IMR-90 (cell line): ENCODE results near the gene C3AR1. TPM values are rescaled to one million over a fixed set of nuclear protein-coding genes. Genes with fewer than 3 reads are reported as not detected.

Source experiments
- ATAC-seq: fragments of 200-7000 bp; cut with Tn5 transposase; 2 replicates; pipeline ENCODE4 v1.9.1; 2020; ENCODE audit warnings: low read depth, mild to moderate bottlenecking, moderate library complexity
- BruUV-seq: library from RNA; stranded (reverse); fragments of 400-500 nt; replicated peaks from 2 replicates; lab custom pipeline; 2021; lab: Mats Ljungman, UMichigan
- CTCF ChIA-PET: fragments of 300-600 bp; formaldehyde crosslinking; extraction: SDS; loops from one replicate; lab custom pipeline; 2021; ENCODE audit warnings: antibody characterized with exemption; lab: Yijun Ruan, JAX
- POLR2A ChIA-PET: fragments of 300-600 bp; sonication (Branson Sonifier 250); formaldehyde crosslinking; loops from one replicate; lab custom pipeline; 2022; ENCODE audit warnings: antibody characterized with exemption; ENCODE audit not compliant: unreplicated experiment; lab: Charles Lee
- DNase-seq: peaks from one replicate; pipeline ENCODE4 v3.0.0; 2013
- H2AFZ ChIP-seq: replicated peaks from 2 replicates; pipeline ENCODE3; 2013; ENCODE audit warnings: low read length, mild to moderate bottlenecking; ENCODE audit not compliant: poor library complexity
- H2AK5ac ChIP-seq: 2 replicates; pipeline ENCODE4 v1.6.1; 2013; ENCODE audit warnings: low read depth, low read length, inconsistent platforms
- H2AK9ac ChIP-seq: replicated peaks from 2 replicates; pipeline ENCODE3; 2013; ENCODE audit warnings: mild to moderate bottlenecking, low read depth, low read length, moderate library complexity; ENCODE audit not compliant: poor library complexity
- H2BK120ac ChIP-seq: 2 replicates; pipeline ENCODE4 v1.6.1; 2013; ENCODE audit warnings: low read depth, low read length, inconsistent platforms
- H2BK15ac ChIP-seq: 3 replicates; pipeline ENCODE4 v1.6.1; 2013; ENCODE audit warnings: low read depth, low read length, inconsistent platforms
- H2BK20ac ChIP-seq: 2 replicates; pipeline ENCODE4 v1.6.1; 2013; ENCODE audit warnings: low read depth, mild to moderate bottlenecking, inconsistent platforms, low read length, moderate library complexity
- H2BK5ac ChIP-seq: 2 replicates; pipeline ENCODE4 v1.6.1; 2013; ENCODE audit warnings: mild to moderate bottlenecking, low read depth, low read length, inconsistent platforms; ENCODE audit not compliant: poor library complexity, severe bottlenecking
- H3K14ac ChIP-seq: replicated peaks from 2 replicates; pipeline ENCODE4 v1.6.1; 2013; ENCODE audit warnings: low read depth, low read length, inconsistent platforms
- H3K18ac ChIP-seq: 2 replicates; pipeline ENCODE4 v1.6.1; 2013; ENCODE audit warnings: low read depth, low read length, control low read depth
- H3K23ac ChIP-seq: 2 replicates; pipeline ENCODE4 v1.6.1; 2013; ENCODE audit warnings: low read depth, low read length, inconsistent platforms
- H3K27ac ChIP-seq: 2 replicates; pipeline ENCODE4 v1.5.1; 2013; ENCODE audit warnings: mild to moderate bottlenecking, control low read depth, low read length; ENCODE audit not compliant: insufficient read depth
- H3K27me3 ChIP-seq: 2 replicates; pipeline ENCODE4 v1.6.1; 2013; ENCODE audit warnings: low read length; ENCODE audit not compliant: control insufficient read depth, insufficient read depth
- H3K36me3 ChIP-seq: 2 replicates; pipeline ENCODE4 v1.6.1; 2013; ENCODE audit warnings: low read length, mixed read lengths; ENCODE audit not compliant: control insufficient read depth, insufficient read depth
- H3K4ac ChIP-seq: 2 replicates; pipeline ENCODE4 v1.6.1; 2013; ENCODE audit warnings: low read depth, low read length, inconsistent platforms
- H3K4me1 ChIP-seq: 2 replicates; pipeline ENCODE4 v1.6.1; 2013; ENCODE audit warnings: low read length, mixed read lengths; ENCODE audit not compliant: control insufficient read depth, insufficient read depth
- H3K4me2 ChIP-seq: 2 replicates; pipeline ENCODE4 v1.6.1; 2013; ENCODE audit warnings: low read depth, mild to moderate bottlenecking, control low read depth, low read length, moderate library complexity
- H3K4me3 ChIP-seq: 2 replicates; pipeline ENCODE4 v1.5.1; 2013; ENCODE audit warnings: low read depth, mild to moderate bottlenecking, control low read depth, low read length, moderate library complexity; ENCODE audit not compliant: insufficient read depth
- H3K56ac ChIP-seq: 2 replicates; pipeline ENCODE4 v1.6.1; 2013; ENCODE audit warnings: low read length, inconsistent platforms; ENCODE audit not compliant: insufficient read depth; ENCODE audit errors: extremely low read depth
- H3K79me1 ChIP-seq, 2 experiments: 2 replicates each; pipeline ENCODE4 v1.6.1; 2013; ENCODE audit warnings: low read length in 2 of 2, inconsistent platforms in 1 of 2, low read depth in 1 of 2
- H3K9ac ChIP-seq: 2 replicates; pipeline ENCODE4 v1.6.1; 2013; ENCODE audit warnings: low read depth, low read length, control low read depth
- H3K9me1 ChIP-seq: 2 replicates; pipeline ENCODE4 v1.6.1; 2013; ENCODE audit warnings: low read length, inconsistent platforms; ENCODE audit not compliant: insufficient read depth
- H3K9me3 ChIP-seq: 2 replicates; pipeline ENCODE4 v1.6.1; 2013; ENCODE audit warnings: low read length; ENCODE audit not compliant: control insufficient read depth, insufficient read depth
- H4K20me1 ChIP-seq: 2 replicates; pipeline ENCODE4 v1.6.1; 2013; ENCODE audit warnings: low read length, inconsistent platforms; ENCODE audit not compliant: insufficient read depth
- H4K5ac ChIP-seq: 2 replicates; pipeline ENCODE4 v1.6.1; 2013; ENCODE audit warnings: mild to moderate bottlenecking, low read depth, low read length, control low read depth
- H4K8ac ChIP-seq, 2 experiments: 2 replicates each; pipeline ENCODE4 v1.6.1; 2013; ENCODE audit warnings: low read depth in 2 of 2, low read length in 2 of 2, control low read depth in 1 of 2, inconsistent platforms in 1 of 2
- H4K91ac ChIP-seq: 2 replicates; pipeline ENCODE4 v1.6.1; 2013; ENCODE audit warnings: low read depth, low read length, inconsistent platforms; ENCODE audit not compliant: insufficient read depth
- BHLHE40 ChIP-seq: fragments of 150-350 bp; IDR thresholded peaks from 2 replicates; pipeline ENCODE4 v1.6.1; 2016; ENCODE audit warnings: mild to moderate bottlenecking, low read depth, low read length
- FOS ChIP-seq: fragments of 150-350 bp; IDR thresholded peaks from 2 replicates; pipeline ENCODE4 v1.6.1; 2016; ENCODE audit warnings: low read depth, low read length
- MAFK ChIP-seq: IDR thresholded peaks from 2 replicates; pipeline ENCODE4 v1.6.1; 2012; ENCODE audit warnings: low read depth, low read length, improper control_type of control experiment
- MAZ ChIP-seq: IDR thresholded peaks from 2 replicates; pipeline ENCODE4 v1.6.1; 2012; ENCODE audit warnings: low read depth, mild to moderate bottlenecking, low read length, improper control_type of control experiment, moderate library complexity, borderline replicate concordance
- MXI1 ChIP-seq: IDR thresholded peaks from 2 replicates; pipeline ENCODE4 v1.6.1; 2012; ENCODE audit warnings: low read depth, mild to moderate bottlenecking, low read length, moderate library complexity, borderline replicate concordance
- POLR2A ChIP-seq: IDR thresholded peaks from 2 replicates; pipeline ENCODE4 v1.6.1; 2012; ENCODE audit warnings: mild to moderate bottlenecking, low read depth, low read length
- RFX5 ChIP-seq: IDR thresholded peaks from 2 replicates; pipeline ENCODE4 v1.8.0; 2012; ENCODE audit warnings: low read depth, mild to moderate bottlenecking, low read length, moderate library complexity
- WGBS, 2 experiments: methylation state at CpG; one replicate each; pipeline versions ENCODE4 v1.1.5 to v1.1.7; 2013; ENCODE audit warnings: missing lambda C conversion rate in 2 of 2; ENCODE audit not compliant: insufficient read length in 1 of 2; ENCODE audit errors: extremely low coverage in 2 of 2; 5-methylcytosine and 5-hydroxymethylcytosine counted together
- dilution Hi-C: fragments of 300-500 bp; cut with HindIII; formaldehyde crosslinking; loops from one replicate; pipeline ENCODE4 v1.14.3; 2018; ENCODE audit warnings: low sequenced_read_pairs; ENCODE audit not compliant: unreplicated experiment
- in situ Hi-C: fragments of 300-500 bp; cut with MboI; formaldehyde crosslinking; loops from 3 replicates; pipeline ENCODE4 v1.14.3; 2019; ENCODE audit warnings: low sequenced_read_pairs, inconsistent platforms, mixed read lengths
- intact Hi-C: fragments of 100-400 bp; cut with micrococcal nuclease; formaldehyde crosslinking; loops from 2 replicates; pipeline ENCODE4 v1.10.0; 2022
- polyA plus RNA-seq, 3 experiments: library from polyadenylated mRNA; depleted of rRNA; stranded (reverse); fragments of >200 nt; gene quantifications; 2 replicates each; pipeline ENCODE4 v1.2.3, GENCODE V29; 2012; ENCODE audit warnings: low replicate concordance in 1 of 3
- total RNA-seq: library from RNA; depleted of rRNA; stranded (reverse); fragments of >200 nt; gene quantifications from 2 replicates; pipeline ENCODE4 v1.2.3, GENCODE V29; 2012
- TF ChIP-seq, protein P1 (sequence below): fragments of 150-350 bp; IDR thresholded peaks from 2 replicates; pipeline ENCODE4 v1.6.1; 2016; ENCODE audit warnings: low read depth, mild to moderate bottlenecking, low read length, moderate library complexity, borderline replicate concordance

Gene C3AR1
- total and polyA plus RNA-seq, 2 of the 4 experiments (the other 2 are of a cell fraction), result 0.31 to 0.36 TPM

- 1% methylated on average over 32 of the region's 93 CpGs; no CpG with 5 or more reads in 1 of the 2 experiments for WGBS, 2 experiments
- H3K9me3 ChIP-seq, result no peaks in the 10 kb centered on the region
- peak within 1 kb of the TSS; percentile 38 for H2BK20ac ChIP-seq
- intact Hi-C loops, result loop anchor here (1.0 kb wide), 1 partner anchor 99 kb away; no protein-coding TSS in a partner anchor
- BruUV-seq, result no TSS peak
- TF ChIP-seq RFX5, result no peak
- TF ChIP-seq BHLHE40, result no peak
- peak; percentile 68 for TF ChIP-seq MXI1
- TF ChIP-seq POLR2A, result peak; percentile 74
- no peak for TF ChIP-seq FOS
- peak; percentile 39; the same call in 1 of the 2 replicates for TF ChIP-seq MAZ
- TF ChIP-seq MAFK, result no peak
- TF ChIP-seq, protein P1, sequence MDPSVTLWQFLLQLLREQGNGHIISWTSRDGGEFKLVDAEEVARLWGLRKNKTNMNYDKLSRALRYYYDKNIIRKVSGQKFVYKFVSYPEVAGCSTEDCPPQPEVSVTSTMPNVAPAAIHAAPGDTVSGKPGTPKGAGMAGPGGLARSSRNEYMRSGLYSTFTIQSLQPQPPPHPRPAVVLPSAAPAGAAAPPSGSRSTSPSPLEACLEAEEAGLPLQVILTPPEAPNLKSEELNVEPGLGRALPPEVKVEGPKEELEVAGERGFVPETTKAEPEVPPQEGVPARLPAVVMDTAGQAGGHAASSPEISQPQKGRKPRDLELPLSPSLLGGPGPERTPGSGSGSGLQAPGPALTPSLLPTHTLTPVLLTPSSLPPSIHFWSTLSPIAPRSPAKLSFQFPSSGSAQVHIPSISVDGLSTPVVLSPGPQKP, result no peak
- H3K27me3 ChIP-seq, result no peaks in the 10 kb centered on the region
- H3K4ac ChIP-seq, result peak within 1 kb of the TSS; percentile 94
- peak within 1 kb of the TSS; percentile 93 for H4K91ac ChIP-seq
- peak within 1 kb of the TSS; percentile 55 for H3K18ac ChIP-seq
- H4K20me1 ChIP-seq, result peaks cover 32% of the 10 kb centered on the region; the same call in 1 of the 2 replicates
- H3K27ac ChIP-seq, result peak within 1 kb of the TSS; percentile 88
- peak within 1 kb of the TSS; percentile 82 for H2BK5ac ChIP-seq
- ATAC-seq (peak; percentile 92), DNase-seq (peak; percentile 58)
- H3K14ac ChIP-seq, result peak within 1 kb of the TSS; percentile 97
- H3K36me3 ChIP-seq, result no peaks in the 10 kb centered on the region; the same call in 1 of the 2 replicates
- H2AK9ac ChIP-seq, result peak within 1 kb of the TSS; percentile 98
- H3K4me1 ChIP-seq, result peaks cover 16% of the 10 kb centered on the region
- H3K9me1 ChIP-seq, result peaks cover 29% of the 10 kb centered on the region
- peak within 1 kb of the TSS; percentile 95 for H2AK5ac ChIP-seq
- peak within 1 kb of the TSS; percentile 69 for H2BK120ac ChIP-seq
- peak within 1 kb of the TSS; percentile 22 for H4K5ac ChIP-seq
- H3K9ac ChIP-seq, result peak within 1 kb of the TSS; percentile 89
- peak within 1 kb of the TSS; percentile 97 for H3K23ac ChIP-seq
- in situ Hi-C loops, result loop anchor here (25.0 kb wide), 1 partner anchor 395 kb away; no protein-coding TSS in a partner anchor
- H2AFZ ChIP-seq, result peak within 1 kb of the TSS; percentile 98
- ChIA-PET POLR2A (interaction anchor here (0.5 kb wide), 1 partner anchor 96 kb away, joined by 4 read pairs; no protein-coding TSS in a partner anchor), CTCF (interaction anchor here (0.6 kb wide), 1 partner anchor 39 kb away, joined by 4 read pairs; no protein-coding TSS in a partner anchor)
- peak within 1 kb of the TSS; percentile 84 for H3K4me3 ChIP-seq
- H2BK15ac ChIP-seq, result peak within 1 kb of the TSS; percentile 42; the same call in 1 of the 3 replicates
- H3K79me1 ChIP-seq, result peaks cover 26 to 54% of the 10 kb centered on the region in 2 experiments; a peak in 3 of 4 replicates
- peak within 1 kb of the TSS; percentile 87 for H3K4me2 ChIP-seq
- peak within 1 kb of the TSS; percentile 69 to 82 for H4K8ac ChIP-seq
- dilution Hi-C loops, result no loop called here
- H3K56ac ChIP-seq, result peak within 1 kb of the TSS; percentile 76
Measured at GRCh38 chr12:8032242-8033152, 33.7 kb downstream of the C3AR1 start, which contains the start of gene FOXJ2. Gene FOXJ2 (plus strand): TSS chr12:8032716. CDS start chr12:8039833, 7,117 bp downstream.
